Hepatocyte (in vitro differentiated cells): ENCODE results near the gene PRSS16. TPM values are rescaled to one million over a fixed set of nuclear protein-coding genes. Genes with fewer than 3 reads are reported as not detected.
"Not testable (repeated sequence)": the region's sequence is repeated elsewhere in the genome, so short reads cannot be mapped to it uniquely, and the experiment has no call there.

ENCODE experiments used
- DNase-seq: peaks from one replicate; pipeline ENCODE4 v3.0.0-alpha.2; 2016; ENCODE audit warnings: low spot score
- H2AFZ ChIP-seq: fragments of 200-600 bp; sonication (generic); 2 replicates; pipeline ENCODE4 v1.6.0; 2016; ENCODE audit warnings: antibody characterized with exemption, mild to moderate bottlenecking
- H3K27ac ChIP-seq: fragments of 200-600 bp; sonication (generic); 2 replicates; pipeline ENCODE4 v1.5.1; 2016; ENCODE audit warnings: mild to moderate bottlenecking
- H3K27me3 ChIP-seq: fragments of 200-600 bp; sonication (generic); 2 replicates; pipeline ENCODE4 v1.6.1; 2016
- H3K36me3 ChIP-seq: fragments of 200-600 bp; sonication (generic); replicated peaks from 2 replicates; pipeline ENCODE4 v1.5.1; 2016; ENCODE audit warnings: low read depth; ENCODE audit not compliant: insufficient read depth
- H3K4me1 ChIP-seq: fragments of 200-600 bp; sonication (generic); 2 replicates; pipeline ENCODE4 v1.5.1; 2016; ENCODE audit warnings: mild to moderate bottlenecking, moderate library complexity; ENCODE audit not compliant: insufficient read depth
- H3K4me2 ChIP-seq: fragments of 200-600 bp; sonication (generic); 2 replicates; pipeline ENCODE4 v1.6.0; 2016
- H3K4me3 ChIP-seq: fragments of 200-600 bp; sonication (generic); 2 replicates; pipeline ENCODE4 v1.5.1; 2016; ENCODE audit warnings: mild to moderate bottlenecking
- H3K79me2 ChIP-seq: fragments of 200-600 bp; sonication (generic); 2 replicates; pipeline ENCODE4 v1.6.0; 2017; ENCODE audit warnings: mild to moderate bottlenecking
- H3K9me2 ChIP-seq: fragments of 200-600 bp; sonication (generic); replicated peaks from 2 replicates; pipeline ENCODE4 v1.6.0; 2017; ENCODE audit warnings: mild to moderate bottlenecking; ENCODE audit not compliant: insufficient read depth
- H3K9me3 ChIP-seq: fragments of 200-600 bp; sonication (generic); 2 replicates; pipeline ENCODE4 v1.5.1; 2016; ENCODE audit warnings: low read depth, mild to moderate bottlenecking
- H4K20me1 ChIP-seq: fragments of 200-600 bp; sonication (generic); 2 replicates; pipeline ENCODE4 v1.6.0; 2016; ENCODE audit warnings: mild to moderate bottlenecking; ENCODE audit not compliant: insufficient read depth, poor library complexity, severe bottlenecking
- EZH2 ChIP-seq: fragments of 200-600 bp; sonication (generic); IDR thresholded peaks from 2 replicates; pipeline ENCODE4 v1.6.1; 2016; ENCODE audit warnings: antibody characterized with exemption, mild to moderate bottlenecking, borderline replicate concordance
- EZH2phosphoT487 ChIP-seq: fragments of 200-600 bp; sonication (generic); IDR thresholded peaks from one replicate; pipeline ENCODE4 v1.6.1; 2018; ENCODE audit warnings: antibody characterized with exemption, mild to moderate bottlenecking, low read depth, moderate library complexity; ENCODE audit not compliant: unreplicated experiment, severe bottlenecking
- WGBS: methylation state at CpG from one replicate; pipeline ENCODE4 v1.1.6; 2016; ENCODE audit warnings: low lambda C conversion rate; ENCODE audit errors: missing lambda C conversion rate; 5-methylcytosine and 5-hydroxymethylcytosine counted together
- polyA plus RNA-seq: library from polyadenylated mRNA; unstranded; fragments of >200 nt; fragmentation: Nextera tagmentation; extraction: Ambion mirVana; gene quantifications from 2 replicates; pipeline ENCODE4 v1.2.1, GENCODE V29; 2016
- total RNA-seq: library from RNA; depleted of rRNA; stranded (reverse); fragments of >200 nt; gene quantifications from 2 replicates; pipeline ENCODE4 v1.2.3, GENCODE V29; 2014
- TF ChIP-seq, protein P1 (sequence below): fragments of 200-600 bp; sonication (generic); IDR thresholded peaks from 2 replicates; pipeline ENCODE4 v1.5.1; 2016; ENCODE audit warnings: antibody characterized with exemption, mild to moderate bottlenecking; ENCODE audit not compliant: poor library complexity

PRSS16 gene
- total and polyA plus RNA-seq, 2 experiments from 2014 or later, result 9.9 to 11.7 TPM

DNA sequence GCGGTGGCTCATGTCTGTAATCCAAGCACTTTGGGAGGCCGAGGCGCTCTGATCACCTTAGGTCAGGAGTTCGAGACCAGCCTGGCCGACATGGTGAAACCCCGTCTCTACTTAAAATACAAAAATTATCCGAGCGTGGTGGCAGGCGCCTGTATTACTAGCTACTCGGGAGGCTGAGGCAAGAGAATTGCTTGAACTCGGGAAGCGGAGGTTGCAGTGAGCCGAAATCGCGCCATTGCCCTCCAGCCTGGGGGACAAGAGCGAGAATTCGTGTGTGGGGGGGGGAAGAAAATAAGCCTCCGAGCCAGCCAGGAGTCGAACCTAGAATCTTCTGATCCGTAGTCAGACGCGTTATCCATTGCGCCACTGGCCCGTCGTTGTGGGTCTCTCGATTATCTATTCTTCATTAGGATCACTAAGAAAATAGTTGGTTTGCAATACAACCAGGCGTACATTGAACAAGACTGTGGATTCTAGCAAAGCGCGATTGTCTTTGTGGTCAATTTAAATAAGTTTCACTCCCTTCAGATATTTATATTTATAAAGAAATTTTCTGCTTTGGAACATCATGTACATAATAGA is 33.9 kb upstream of the PRSS16 start:
- H3K36me3 ChIP-seq, result no peaks in the 10 kb centered on the region
- H3K4me1 ChIP-seq, result no peaks in the 10 kb centered on the region
- TF ChIP-seq EZH2phosphoT487 (no peak), EZH2 (no peak)
- TF ChIP-seq, protein P1, sequence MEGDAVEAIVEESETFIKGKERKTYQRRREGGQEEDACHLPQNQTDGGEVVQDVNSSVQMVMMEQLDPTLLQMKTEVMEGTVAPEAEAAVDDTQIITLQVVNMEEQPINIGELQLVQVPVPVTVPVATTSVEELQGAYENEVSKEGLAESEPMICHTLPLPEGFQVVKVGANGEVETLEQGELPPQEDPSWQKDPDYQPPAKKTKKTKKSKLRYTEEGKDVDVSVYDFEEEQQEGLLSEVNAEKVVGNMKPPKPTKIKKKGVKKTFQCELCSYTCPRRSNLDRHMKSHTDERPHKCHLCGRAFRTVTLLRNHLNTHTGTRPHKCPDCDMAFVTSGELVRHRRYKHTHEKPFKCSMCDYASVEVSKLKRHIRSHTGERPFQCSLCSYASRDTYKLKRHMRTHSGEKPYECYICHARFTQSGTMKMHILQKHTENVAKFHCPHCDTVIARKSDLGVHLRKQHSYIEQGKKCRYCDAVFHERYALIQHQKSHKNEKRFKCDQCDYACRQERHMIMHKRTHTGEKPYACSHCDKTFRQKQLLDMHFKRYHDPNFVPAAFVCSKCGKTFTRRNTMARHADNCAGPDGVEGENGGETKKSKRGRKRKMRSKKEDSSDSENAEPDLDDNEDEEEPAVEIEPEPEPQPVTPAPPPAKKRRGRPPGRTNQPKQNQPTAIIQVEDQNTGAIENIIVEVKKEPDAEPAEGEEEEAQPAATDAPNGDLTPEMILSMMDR, result no peak
- peak overlapping the region; percentile 33 for H3K4me3 ChIP-seq
- H3K79me2 ChIP-seq, result no peaks in the 10 kb centered on the region
- WGBS, result 23% methylated on average over 29 of the region's 29 CpGs
- H2AFZ ChIP-seq, result peak overlapping the region; percentile 69
- H3K9me3 ChIP-seq, result no peaks in the 10 kb centered on the region
- H4K20me1 ChIP-seq, result no peaks in the 10 kb centered on the region
- no peak overlapping the region for H3K27ac ChIP-seq
- peak; percentile 53 for DNase-seq
- no peaks in the 10 kb centered on the region for H3K9me2 ChIP-seq
- peak overlapping the region; percentile 82 for H3K4me2 ChIP-seq
- no peaks in the 10 kb centered on the region for H3K27me3 ChIP-seq

DNA sequence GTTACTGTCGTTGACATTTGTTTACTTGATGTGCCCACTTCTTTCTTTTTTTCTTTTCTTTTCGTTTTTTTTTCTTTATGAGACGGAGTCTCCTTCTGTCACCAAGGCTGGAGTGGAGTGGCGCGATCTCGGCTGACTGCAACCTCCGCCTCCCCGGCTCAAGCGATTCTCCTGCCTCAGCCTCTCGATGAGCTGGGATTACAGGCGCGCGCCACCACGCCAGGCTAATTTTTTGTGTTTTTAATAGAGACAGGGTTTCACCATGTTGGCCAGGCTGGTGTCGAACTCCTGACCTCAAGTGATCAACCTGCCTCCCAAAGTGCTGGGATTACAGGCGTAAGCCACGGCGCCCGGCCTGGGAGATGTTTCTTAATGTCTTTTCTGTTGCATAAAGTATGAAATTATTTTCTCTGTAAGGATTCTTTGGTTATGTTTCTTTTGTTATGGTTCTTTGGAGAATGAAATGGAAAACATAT is 33.3 kb upstream of the PRSS16 start:
- Histone ChIP-seq H3K27ac (no peak overlapping the region), H2AFZ (peak overlapping the region; percentile 69), H3K4me1 (no peaks in the 10 kb centered on the region), H3K27me3 (no peaks in the 10 kb centered on the region), H3K36me3 (no peaks in the 10 kb centered on the region), H3K9me2 (no peaks in the 10 kb centered on the region), H3K4me3 (peak overlapping the region; percentile 33), H3K4me2 (peak overlapping the region; percentile 82), H3K9me3 (no peaks in the 10 kb centered on the region), H3K79me2 (no peaks in the 10 kb centered on the region), H4K20me1 (no peaks in the 10 kb centered on the region)
- TF ChIP-seq, protein P1, result no peak
- no peak for DNase-seq
- 5% methylated on average over 19 of the region's 19 CpGs for WGBS

GRCh38 chr6:27216874-27217273 is 30.6 kb upstream of the PRSS16 start:
- H3K9me3 ChIP-seq, result no peaks in the 10 kb centered on the region
- H4K20me1 ChIP-seq, result no peaks in the 10 kb centered on the region
- no peak overlapping the region for H3K4me3 ChIP-seq
- TF ChIP-seq EZH2 (no peak), EZH2phosphoT487 (no peak)
- TF ChIP-seq, protein P1, result no peak
- no peaks in the 10 kb centered on the region for H3K36me3 ChIP-seq
- no peak overlapping the region for H3K4me2 ChIP-seq
- H2AFZ ChIP-seq, result no peak overlapping the region
- no peaks in the 10 kb centered on the region for H3K27me3 ChIP-seq
- WGBS, result 97% methylated on average over 21 of the region's 21 CpGs
- no peaks in the 10 kb centered on the region for H3K79me2 ChIP-seq
- H3K4me1 ChIP-seq, result no peaks in the 10 kb centered on the region
- no peak for DNase-seq
- no peak overlapping the region for H3K27ac ChIP-seq
- H3K9me2 ChIP-seq, result no peaks in the 10 kb centered on the region

- H4K20me1 ChIP-seq, DNase-seq, H3K79me2 ChIP-seq, H3K4me1 ChIP-seq, H3K4me2 ChIP-seq, H3K27ac ChIP-seq, H3K4me3 ChIP-seq, H3K9me3 ChIP-seq, H3K36me3 ChIP-seq, H2AFZ ChIP-seq, H3K27me3 ChIP-seq, H3K9me2 ChIP-seq: not testable (repeated sequence)
- WGBS, result 95% methylated on average over 15 of the region's 15 CpGs
These were observed 24.5 kb upstream of the PRSS16 start for GRCh38 chr6:27222971-27223370.
